Measurements from ENCODE around the gene PRM1. TPM values are rescaled to one million over a fixed set of nuclear protein-coding genes. Genes with fewer than 3 reads are reported as not detected.

The PRM1 gene
- total and polyA plus RNA-seq, 2 of the 13 experiments (the other 11 are each of a cell fraction or from before 2014, with no cell fraction given): not detected

DNA sequence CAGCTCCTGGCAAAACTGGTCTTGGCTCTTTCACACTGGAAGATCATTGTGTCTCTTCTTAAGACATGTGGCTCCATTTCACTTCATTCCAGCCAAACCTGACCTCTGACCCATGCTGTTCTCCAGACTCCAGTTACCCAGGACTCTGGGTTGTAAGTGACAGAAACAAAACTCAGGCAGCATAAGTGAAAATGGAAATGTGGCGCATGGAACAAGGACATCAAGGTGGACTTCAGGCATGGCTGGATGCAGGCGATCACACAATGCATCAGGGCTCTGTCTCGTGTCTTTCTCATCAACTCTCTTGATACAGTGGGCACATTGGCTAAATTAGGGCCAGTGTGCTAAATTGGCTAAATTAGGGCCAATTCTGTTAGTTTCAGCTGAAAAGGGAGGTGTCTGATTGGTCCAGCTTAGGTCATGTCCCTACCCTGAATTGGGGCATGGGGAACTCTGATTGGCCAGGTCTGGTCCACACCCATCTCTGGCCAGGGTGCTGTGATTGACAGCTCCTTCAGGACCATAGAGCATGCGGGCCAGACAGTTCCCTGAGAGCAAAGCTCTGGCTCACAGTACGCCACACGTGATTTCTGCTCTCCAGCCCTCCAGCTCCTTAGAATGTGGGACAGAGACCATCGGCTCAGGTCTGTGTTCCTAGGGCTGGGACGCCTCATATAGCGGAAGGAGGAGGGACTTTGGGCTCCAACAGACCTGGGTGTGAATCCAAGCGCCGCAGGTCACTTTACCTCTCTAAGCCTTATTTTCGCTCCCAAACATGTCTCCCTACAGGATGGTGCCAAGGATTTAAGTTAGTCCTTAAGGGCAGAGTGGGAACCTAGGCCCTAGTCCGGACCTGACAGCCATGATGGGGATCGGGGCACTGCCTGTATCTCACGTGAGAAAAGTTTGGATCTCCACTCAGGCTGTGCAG is 42.6 kb downstream of the PRM1 start:
- Histone ChIP-seq H3K36me3 (replicated peaks in 1 of 2; ENCODE audit: control insufficient read depth in 1 of 2, insufficient read depth in 2 of 2, low read length in 2 of 2) (no peaks in the 10 kb centered on the region), H3K79me2 (ENCODE audit: insufficient read depth, low read length) (no peaks in the 10 kb centered on the region), H3K4me1 (ENCODE audit: insufficient read depth, low read length) (peaks cover 44% of the 10 kb centered on the region), H3K4me3 (replicated peaks in 1 of 3; ENCODE audit: insufficient read depth in 1 of 3, low read depth in 2 of 3, low read length in 3 of 3) (no peak overlapping the region), H3K27me3 (ENCODE audit: control insufficient read depth in 1 of 2, insufficient read depth in 2 of 2, low read length in 2 of 2) (peaks cover 2 to 27% of the 10 kb centered on the region in 2 experiments; a peak in 3 of 5 replicates), H3K9ac (ENCODE audit: insufficient read depth, low read depth, low read length) (no peak overlapping the region), H3K9me3 (ENCODE audit: low read length) (no peaks in the 10 kb centered on the region), H3K27ac (ENCODE audit: extremely low read length, insufficient read depth, low read length) (no peak overlapping the region), H4K20me1 (ENCODE audit: insufficient read depth, low read length) (no peaks in the 10 kb centered on the region), H2AFZ (ENCODE audit: low read length) (no peak overlapping the region), H3K4me2 (ENCODE audit: low read depth, low read length) (0 out of 2 replicates have a peak overlapping the region, but pooled peaks have one; percentile 8)
- ChIA-PET CTCF (ENCODE audit: low intra/inter-chr PET ratio, low total read pairs) (no interaction called here), POLR2A (interaction anchor here (0.5 to 1.1 kb wide), 2 partner anchors 18 to 105 kb away, joined by 3 to 5 read pairs; partner anchors contain the start of gene SOCS1)
- intact Hi-C loops (cut with micrococcal nuclease; ENCODE audit: unreplicated experiment) (no loop called here), in situ Hi-C loops (cut with HindIII; ENCODE audit: extremely low pct_ligation_motif_present, low pct_unique_long_range_greater_than_20kb) (no loop called here)
- no TSS peak for BruUV-seq (replicated peaks)
- 57% methylated on average over 14 of the region's 15 CpGs for WGBS (ENCODE audit: low lambda C conversion rate)
- no peak for FAIRE-seq
- no peak for DNase-seq (ENCODE audit: low spot score)
- ATAC-seq: peak; percentile 59
- TF ChIP-seq DNMT1 (CRISPR knock-in tag; IDR thresholded peaks at IDR 0.05) (no peak), ZNF441 (CRISPR knock-in tag; IDR thresholded peaks at IDR 0.05; ENCODE audit: borderline replicate concordance) (no peak), TCF7 (IDR thresholded peaks at IDR 0.05; ENCODE audit: low read depth) (no peak), ZKSCAN5 (CRISPR knock-in tag; IDR thresholded peaks at IDR 0.05) (no peak), HNF4A (CRISPR knock-in tag; IDR thresholded peaks at IDR 0.05) (no peak), JARID2 (CRISPR knock-in tag; IDR thresholded peaks at IDR 0.05; ENCODE audit: insufficient replicate concordance) (no peak), NFYB (CRISPR knock-in tag; IDR thresholded peaks at IDR 0.05) (peak; percentile 44), E2F2 (CRISPR knock-in tag; IDR thresholded peaks at IDR 0.05; ENCODE audit: borderline replicate concordance) (no peak), ZNF616 (CRISPR knock-in tag; IDR thresholded peaks at IDR 0.05; ENCODE audit: low read depth) (no peak), ATF3 (CRISPR knock-in tag; IDR thresholded peaks at IDR 0.05) (no peak), NR2C2 (CRISPR knock-in tag; IDR thresholded peaks at IDR 0.05; ENCODE audit: borderline replicate concordance) (no peak), ZNF44 (CRISPR knock-in tag; IDR thresholded peaks at IDR 0.05) (no peak), ZNF34 (CRISPR knock-in tag; IDR thresholded peaks at IDR 0.05; ENCODE audit: borderline replicate concordance) (no peak), TGIF2 (CRISPR knock-in tag; IDR thresholded peaks at IDR 0.05) (no peak), SAFB2 (CRISPR knock-in tag; IDR thresholded peaks at IDR 0.05; ENCODE audit: borderline replicate concordance, low read depth) (peak; percentile 36; the same call in 1 of the 2 replicates)
- TF ChIP-seq, protein P1, sequence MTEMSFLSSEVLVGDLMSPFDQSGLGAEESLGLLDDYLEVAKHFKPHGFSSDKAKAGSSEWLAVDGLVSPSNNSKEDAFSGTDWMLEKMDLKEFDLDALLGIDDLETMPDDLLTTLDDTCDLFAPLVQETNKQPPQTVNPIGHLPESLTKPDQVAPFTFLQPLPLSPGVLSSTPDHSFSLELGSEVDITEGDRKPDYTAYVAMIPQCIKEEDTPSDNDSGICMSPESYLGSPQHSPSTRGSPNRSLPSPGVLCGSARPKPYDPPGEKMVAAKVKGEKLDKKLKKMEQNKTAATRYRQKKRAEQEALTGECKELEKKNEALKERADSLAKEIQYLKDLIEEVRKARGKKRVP (CRISPR knock-in tag; IDR thresholded peaks at IDR 0.05): no peak
- TF ChIP-seq, protein P2, sequence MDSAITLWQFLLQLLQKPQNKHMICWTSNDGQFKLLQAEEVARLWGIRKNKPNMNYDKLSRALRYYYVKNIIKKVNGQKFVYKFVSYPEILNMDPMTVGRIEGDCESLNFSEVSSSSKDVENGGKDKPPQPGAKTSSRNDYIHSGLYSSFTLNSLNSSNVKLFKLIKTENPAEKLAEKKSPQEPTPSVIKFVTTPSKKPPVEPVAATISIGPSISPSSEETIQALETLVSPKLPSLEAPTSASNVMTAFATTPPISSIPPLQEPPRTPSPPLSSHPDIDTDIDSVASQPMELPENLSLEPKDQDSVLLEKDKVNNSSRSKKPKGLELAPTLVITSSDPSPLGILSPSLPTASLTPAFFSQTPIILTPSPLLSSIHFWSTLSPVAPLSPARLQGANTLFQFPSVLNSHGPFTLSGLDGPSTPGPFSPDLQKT (CRISPR knock-in tag; IDR thresholded peaks at IDR 0.05; ENCODE audit: borderline replicate concordance): no peak
- TF ChIP-seq, protein P3, sequence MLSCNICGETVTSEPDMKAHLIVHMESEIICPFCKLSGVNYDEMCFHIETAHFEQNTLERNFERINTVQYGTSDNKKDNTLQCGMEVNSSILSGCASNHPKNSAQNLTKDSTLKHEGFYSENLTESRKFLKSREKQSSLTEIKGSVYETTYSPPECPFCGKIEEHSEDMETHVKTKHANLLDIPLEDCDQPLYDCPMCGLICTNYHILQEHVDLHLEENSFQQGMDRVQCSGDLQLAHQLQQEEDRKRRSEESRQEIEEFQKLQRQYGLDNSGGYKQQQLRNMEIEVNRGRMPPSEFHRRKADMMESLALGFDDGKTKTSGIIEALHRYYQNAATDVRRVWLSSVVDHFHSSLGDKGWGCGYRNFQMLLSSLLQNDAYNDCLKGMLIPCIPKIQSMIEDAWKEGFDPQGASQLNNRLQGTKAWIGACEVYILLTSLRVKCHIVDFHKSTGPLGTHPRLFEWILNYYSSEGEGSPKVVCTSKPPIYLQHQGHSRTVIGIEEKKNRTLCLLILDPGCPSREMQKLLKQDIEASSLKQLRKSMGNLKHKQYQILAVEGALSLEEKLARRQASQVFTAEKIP (CRISPR knock-in tag; IDR thresholded peaks at IDR 0.05; ENCODE audit: borderline replicate concordance): no peak
